Activated CD4-positive, alpha-beta T cell treated with anti-CD3 and anti-CD28 coated beads, Interleukin-2, Interleukin-6, amounts not matched to agents 100 ng/mL and 50 ng/mL, durations not matched to agents 16 hours and 8 hours (primary cell): Measurements from ENCODE around the gene ERVV-1.
"Not testable (repeated sequence)": the region's sequence is repeated elsewhere in the genome, so short reads cannot be mapped to it uniquely, and the experiment has no call there.

Source experiments
- DNase-seq: peaks from one replicate; pipeline ENCODE4 v3.0.0-alpha.2; 2020

ERVV-1 gene

DNA sequence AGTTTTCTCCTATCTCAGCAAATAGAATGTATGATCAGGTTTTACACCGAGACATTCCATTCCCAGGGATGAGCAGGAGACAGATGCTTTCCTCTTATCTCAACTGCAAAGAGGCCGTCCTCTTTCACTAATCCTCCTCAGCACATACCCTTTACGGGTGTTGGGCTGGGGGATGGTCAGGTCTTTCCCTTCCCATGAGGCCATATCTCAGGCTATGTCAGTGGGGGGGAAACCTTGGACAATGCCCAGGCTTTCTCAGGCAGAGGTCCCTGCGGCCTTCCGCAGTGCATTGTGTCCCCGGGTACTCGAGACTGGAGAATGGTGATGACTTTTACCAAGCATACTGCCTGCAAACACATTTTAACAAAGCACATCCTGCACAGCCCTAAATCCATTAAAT, 14.6 kb downstream of the ERVV-1 start:
- not testable (repeated sequence) for DNase-seq

DNA sequence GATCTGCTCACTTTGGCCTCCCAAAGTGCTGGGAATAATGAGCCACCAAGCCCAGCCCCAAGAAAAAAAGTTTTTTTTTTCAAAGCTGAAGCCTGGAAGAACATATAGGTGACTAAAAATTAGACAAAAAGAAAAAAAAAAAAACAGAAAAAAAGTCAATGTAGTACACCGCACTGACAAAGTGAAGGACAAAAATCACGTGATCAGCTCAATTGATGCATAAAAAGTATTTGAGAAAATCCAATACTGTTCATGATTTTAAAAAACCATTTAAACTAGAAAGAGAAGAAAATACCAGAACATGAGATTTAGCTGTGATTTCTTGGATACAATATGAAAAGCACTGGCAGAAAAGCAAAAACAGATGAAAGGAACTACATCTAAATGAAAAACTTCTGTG, 20.3 kb downstream of the ERVV-1 start:
- no peak for DNase-seq

DNA sequence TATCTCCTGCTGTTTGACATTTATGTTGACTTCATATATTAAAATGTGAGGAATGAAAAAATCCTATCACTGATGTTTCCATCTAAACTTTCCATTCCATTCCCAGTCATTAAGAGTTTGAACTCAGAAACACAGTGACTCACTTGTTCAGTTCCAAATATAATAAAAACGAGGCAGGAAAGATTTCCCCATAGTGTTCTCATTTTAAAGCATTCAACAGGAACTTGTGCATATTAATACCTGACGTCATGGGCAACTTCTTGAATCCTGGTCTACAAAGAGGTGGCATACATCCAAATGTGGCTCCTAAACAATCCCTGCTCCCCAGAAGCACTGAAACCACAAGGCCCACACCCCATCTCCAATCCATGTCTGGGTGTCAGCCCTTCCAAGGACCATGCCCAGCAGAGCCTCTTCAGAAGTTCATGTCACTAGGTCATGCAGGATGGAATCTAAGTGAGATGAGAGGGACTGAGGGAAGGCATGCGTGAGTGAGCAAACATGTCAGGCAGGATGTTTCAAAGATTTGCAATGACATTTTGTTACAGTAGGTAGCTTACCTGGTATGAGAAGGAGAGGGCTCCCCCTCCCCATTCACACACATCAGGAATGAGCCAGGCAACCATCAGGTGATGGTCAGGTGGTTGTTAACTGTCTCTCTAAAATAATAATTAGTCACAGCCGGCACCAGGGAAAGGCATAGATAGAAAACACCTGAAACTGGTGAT, 21.4 kb downstream of the ERVV-1 start:
- no peak for DNase-seq

GRCh38 chr19:53037101-53038097, 23.7 kb downstream of the ERVV-1 start:
- no peak for DNase-seq

- DNase-seq = no peak
Measured at GRCh38 chr19:53041366-53041765, 27.6 kb downstream of the ERVV-1 start.

DNA sequence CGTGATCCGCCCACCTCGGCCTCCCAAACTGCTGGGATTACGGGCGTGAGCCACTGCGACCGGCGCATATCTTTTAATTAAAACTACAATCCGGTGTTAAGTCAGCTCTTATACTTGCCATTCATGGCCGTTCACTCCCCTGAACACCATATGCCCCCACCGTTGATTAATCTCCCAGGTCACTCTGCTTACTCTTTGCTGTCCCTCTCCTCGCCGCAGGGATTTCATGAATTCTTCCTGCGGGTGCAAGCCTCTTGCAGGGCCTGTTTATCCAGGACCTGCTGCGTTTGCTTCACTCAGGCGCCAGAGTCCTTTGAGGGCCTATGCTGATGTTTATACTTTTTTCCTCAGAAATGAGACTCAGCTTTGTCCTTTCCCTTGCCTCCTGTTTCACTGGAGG, 31.8 kb downstream of the ERVV-1 start:
- DNase-seq = no peak

DNA sequence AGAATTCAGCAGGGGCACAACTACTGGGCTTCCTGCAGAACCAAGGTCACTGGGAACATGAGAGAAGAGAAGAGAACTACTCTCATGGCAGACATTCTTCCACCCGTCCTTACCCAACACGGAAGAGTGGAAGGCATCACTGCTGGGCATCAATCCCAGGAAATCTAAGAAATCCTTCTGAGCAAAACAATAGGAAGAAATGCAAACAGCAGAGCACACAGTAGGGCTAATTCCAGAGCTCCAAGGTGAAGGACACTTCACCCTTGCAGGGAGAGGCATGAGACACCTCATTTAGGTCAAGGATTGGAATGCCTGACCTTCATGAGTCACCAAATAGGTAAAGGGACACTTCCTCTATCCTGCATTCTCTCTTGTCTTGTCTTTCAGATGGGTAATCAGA, 33.7 kb downstream of the ERVV-1 start:
- DNase-seq = no peak

- DNase-seq = no peak
Measured at GRCh38 chr19:53055117-53055516, 41.4 kb downstream of the ERVV-1 start.

DNA sequence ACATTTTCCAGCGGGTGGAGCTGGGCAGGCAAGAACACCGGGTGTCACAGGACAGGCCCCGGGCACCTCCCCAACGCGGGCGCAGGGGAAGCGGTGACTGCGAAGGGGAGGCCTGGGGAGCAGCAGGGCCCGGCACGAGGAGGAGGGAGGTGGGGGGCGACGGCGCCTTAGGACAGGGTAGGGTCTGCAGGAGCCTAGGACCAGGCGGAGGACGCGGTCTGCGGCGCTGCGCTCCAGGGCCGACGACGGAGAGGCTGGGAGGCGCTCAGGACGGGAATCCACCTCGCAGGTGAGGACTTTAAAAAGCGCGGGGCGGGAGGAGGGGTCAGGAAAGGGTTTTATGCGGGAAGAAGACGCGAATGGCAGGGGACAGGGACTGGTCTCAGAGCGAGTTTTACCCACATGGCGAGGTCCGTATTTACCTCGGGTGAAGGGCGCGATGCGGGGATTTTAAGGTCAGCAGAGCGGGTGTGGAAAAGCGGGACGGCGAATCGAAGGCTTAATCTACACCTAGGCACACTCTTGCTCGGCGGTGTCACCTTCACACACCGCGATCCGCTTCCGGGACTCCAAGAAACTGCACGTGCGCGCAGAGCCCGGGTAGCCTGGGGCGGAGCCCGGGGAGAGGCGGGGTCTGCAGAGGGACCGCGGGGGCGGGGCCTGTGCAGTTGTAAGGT, 44.3 kb downstream of the ERVV-1 start:
- DNase-seq = no peak
